ENCODE data around the gene PIAS4.
"Not testable (repeated sequence)": the region's sequence is repeated elsewhere in the genome, so short reads cannot be mapped to it uniquely, and the experiment has no call there.

Gene PIAS4

GRCh38 chr19:4007021-4007835 is at the start of gene PIAS4:
TSS of gene PIAS4 (plus strand) at chr19:4007736. CDS start at chr19:4007761, 25 bp downstream.
- peak; percentile 98 for DNase-seq (ENCODE audit: low read depth)

- no peak for DNase-seq (ENCODE audit: low read depth)
Measured at GRCh38 chr19:3958836-3959765, 48.4 kb upstream of the PIAS4 start.

GRCh38 chr19:3959766-3960131 is 47.8 kb upstream of the PIAS4 start:
- no peak for DNase-seq (ENCODE audit: low read depth)

GRCh38 chr19:3961007-3961406 is 46.5 kb upstream of the PIAS4 start:
- no peak for DNase-seq (ENCODE audit: low read depth)

GRCh38 chr19:3963458-3964255 is 43.9 kb upstream of the PIAS4 start:
- DNase-seq (ENCODE audit: low read depth), result no peak

GRCh38 chr19:3964256-3965194 is 43.0 kb upstream of the PIAS4 start:
- no peak for DNase-seq (ENCODE audit: low read depth)

GRCh38 chr19:3966051-3967017 is 41.2 kb upstream of the PIAS4 start:
- DNase-seq (ENCODE audit: low read depth), result no peak

GRCh38 chr19:3967983-3968382 is 39.6 kb upstream of the PIAS4 start:
- DNase-seq (ENCODE audit: low read depth), result not testable (repeated sequence)

GRCh38 chr19:3968556-3969434 is 38.7 kb upstream of the PIAS4 start:
- no peak for DNase-seq (ENCODE audit: low read depth)

- no peak for DNase-seq (ENCODE audit: low read depth)
Measured at GRCh38 chr19:3969435-3970312, 37.9 kb upstream of the PIAS4 start.

GRCh38 chr19:3970313-3970807 is 37.2 kb upstream of the PIAS4 start:
- no peak for DNase-seq (ENCODE audit: low read depth)

GRCh38 chr19:3970808-3971598 is 36.5 kb upstream of the PIAS4 start, which contains the start of gene DAPK3:
TSS of gene DAPK3 (minus strand) at chr19:3971099. CDS start at chr19:3969735, 1,364 bp downstream.
- peak; percentile 85 for DNase-seq (ENCODE audit: low read depth)

- DNase-seq (ENCODE audit: low read depth), result no peak
Measured at GRCh38 chr19:3975144-3975543, 32.4 kb upstream of the PIAS4 start.

GRCh38 chr19:3975637-3976087 is 31.9 kb upstream of the PIAS4 start:
- DNase-seq (ENCODE audit: low read depth), result no peak

GRCh38 chr19:3976495-3977241 is 30.9 kb upstream of the PIAS4 start:
- no peak for DNase-seq (ENCODE audit: low read depth)
